OCI-LY1 (cell line): ENCODE data around the gene SLC11A1.

Source experiments
- CTCF ChIP-seq: fragments of 200-600 bp; sonication (generic), shearing (Covaris generic); IDR thresholded peaks from 2 replicates; pipeline ENCODE4 v1.5.1; 2017; ENCODE audit warnings: mild to moderate bottlenecking, antibody characterized with exemption, low read length, moderate library complexity, mixed read lengths
- EZH2 ChIP-seq: fragments of 200-600 bp; sonication (generic), shearing (Covaris generic); IDR thresholded peaks from 2 replicates; pipeline ENCODE4 v1.8.0; 2017; ENCODE audit warnings: borderline replicate concordance, mixed run types, mild to moderate bottlenecking, antibody characterized with exemption, low read length, moderate library complexity, mixed read lengths

- TF ChIP-seq CTCF (no peak), EZH2 (no peak)
These were observed 15.4 kb downstream of the SLC11A1 start for GRCh38 chr2:218397463-218397819.
